HUES48 (cell line): Measurements from ENCODE around the gene ACTN3.
"Not testable (repeated sequence)": the region's sequence is repeated elsewhere in the genome, so short reads cannot be mapped to it uniquely, and the experiment has no call there.

Source experiments
- H3K27ac ChIP-seq: one replicate; pipeline ENCODE4 v1.7.0; 2013; ENCODE audit warnings: low read depth, low read length, inconsistent platforms
- H3K27me3 ChIP-seq: 2 replicates; pipeline ENCODE4 v1.6.1; 2013; ENCODE audit warnings: mild to moderate bottlenecking, low read length; ENCODE audit not compliant: control insufficient read depth, insufficient read depth
- H3K36me3 ChIP-seq: 2 replicates; pipeline ENCODE4 v1.6.1; 2013; ENCODE audit warnings: low read length; ENCODE audit not compliant: control insufficient read depth, insufficient read depth
- H3K4me1 ChIP-seq: 2 replicates; pipeline ENCODE4 v1.6.1; 2013; ENCODE audit warnings: mild to moderate bottlenecking, low read length; ENCODE audit not compliant: control insufficient read depth, insufficient read depth
- H3K4me3 ChIP-seq: 2 replicates; pipeline ENCODE4 v1.5.1; 2013; ENCODE audit warnings: mild to moderate bottlenecking, low read depth, low read length
- H3K9ac ChIP-seq: 2 replicates; pipeline ENCODE4 v1.6.1; 2013; ENCODE audit warnings: mild to moderate bottlenecking, low read depth, low read length, moderate library complexity
- H3K9me3 ChIP-seq: 2 replicates; pipeline ENCODE4 v1.6.1; 2013; ENCODE audit warnings: low read length; ENCODE audit not compliant: control insufficient read depth, insufficient read depth

The ACTN3 gene

GRCh38 chr11:66544952-66545351, 1.8 kb upstream of the ACTN3 start:
- H3K27ac ChIP-seq, H3K36me3 ChIP-seq, H3K9me3 ChIP-seq, H3K27me3 ChIP-seq: not testable (repeated sequence)
- peaks cover 18% of the 10 kb centered on the region; the same call in 1 of the 2 replicates for H3K4me1 ChIP-seq
- H3K4me3 ChIP-seq = peak overlapping the region; percentile 71; the same call in 1 of the 2 replicates
- H3K9ac ChIP-seq = 0 out of 2 replicates have a peak overlapping the region, but pooled peaks have one; percentile 39

- Histone ChIP-seq H3K9me3 (no peaks in the 10 kb centered on the region), H3K27ac (peak within 1 kb of the TSS; percentile 59), H3K4me1 (peaks cover 18% of the 10 kb centered on the region; the same call in 1 of the 2 replicates), H3K4me3 (peak within 1 kb of the TSS; percentile 71), H3K36me3 (no peaks in the 10 kb centered on the region; the same call in 1 of the 2 replicates), H3K9ac (peak within 1 kb of the TSS; percentile 39), H3K27me3 (no peaks in the 10 kb centered on the region; the same call in 1 of the 2 replicates)
Measured at GRCh38 chr11:66545701-66546367, 869 bp upstream of the ACTN3 start, which contains the start of gene ZDHHC24. TSS of gene ZDHHC24 (minus strand) at chr11:66546048. CDS start at chr11:66546003, 45 bp downstream.

- Histone ChIP-seq H3K27ac (peak overlapping the region; percentile 29), H3K27me3 (no peaks in the 10 kb centered on the region; the same call in 1 of the 2 replicates), H3K4me3 (peak overlapping the region; percentile 71), H3K9ac (no peak overlapping the region), H3K4me1 (peaks cover 18% of the 10 kb centered on the region; the same call in 1 of the 2 replicates), H3K9me3 (no peaks in the 10 kb centered on the region), H3K36me3 (no peaks in the 10 kb centered on the region)
Measured at GRCh38 chr11:66546966-66547661, 411 bp downstream of the ACTN3 start.

- Histone ChIP-seq H3K4me3 (peak overlapping the region; percentile 71; the same call in 1 of the 2 replicates), H3K9me3 (no peaks in the 10 kb centered on the region), H3K27ac (no peak overlapping the region), H3K9ac (no peak overlapping the region), H3K36me3 (no peaks in the 10 kb centered on the region), H3K27me3 (no peaks in the 10 kb centered on the region; the same call in 1 of the 2 replicates), H3K4me1 (peaks cover 18% of the 10 kb centered on the region; the same call in 1 of the 2 replicates)
Measured at GRCh38 chr11:66547662-66548009, 933 bp downstream of the ACTN3 start.

GRCh38 chr11:66548041-66548440, 1.3 kb downstream of the ACTN3 start:
- Histone ChIP-seq H3K36me3 (no peaks in the 10 kb centered on the region), H3K9ac (no peak overlapping the region), H3K9me3 (no peaks in the 10 kb centered on the region), H3K4me3 (peak overlapping the region; percentile 71; the same call in 1 of the 2 replicates), H3K27me3 (no peaks in the 10 kb centered on the region; the same call in 1 of the 2 replicates), H3K4me1 (peaks cover 18% of the 10 kb centered on the region; the same call in 1 of the 2 replicates), H3K27ac (no peak overlapping the region)

- Histone ChIP-seq H3K27me3 (no peaks in the 10 kb centered on the region; the same call in 1 of the 2 replicates), H3K4me3 (no peak overlapping the region), H3K9ac (no peak overlapping the region), H3K36me3 (no peaks in the 10 kb centered on the region), H3K9me3 (no peaks in the 10 kb centered on the region), H3K27ac (no peak overlapping the region), H3K4me1 (peaks cover 12% of the 10 kb centered on the region; the same call in 1 of the 2 replicates)
Measured at GRCh38 chr11:66548774-66549630, 2.3 kb downstream of the ACTN3 start.

GRCh38 chr11:66549696-66550095, 3.0 kb downstream of the ACTN3 start:
- Histone ChIP-seq H3K9me3 (no peaks in the 10 kb centered on the region), H3K27me3 (no peaks in the 10 kb centered on the region; the same call in 1 of the 2 replicates), H3K4me3 (no peak overlapping the region), H3K36me3 (no peaks in the 10 kb centered on the region), H3K27ac (no peak overlapping the region), H3K9ac (no peak overlapping the region), H3K4me1 (peaks cover 12% of the 10 kb centered on the region; the same call in 1 of the 2 replicates)

- no peaks in the 10 kb centered on the region; the same call in 1 of the 2 replicates for H3K36me3 ChIP-seq
- no peak overlapping the region for H3K27ac ChIP-seq
- no peak overlapping the region for H3K4me3 ChIP-seq
- no peaks in the 10 kb centered on the region for H3K9me3 ChIP-seq
- no peaks in the 10 kb centered on the region; the same call in 1 of the 2 replicates for H3K27me3 ChIP-seq
- H3K9ac ChIP-seq = no peak overlapping the region
- H3K4me1 ChIP-seq = peaks cover 9% of the 10 kb centered on the region; the same call in 1 of the 2 replicates
Measured at GRCh38 chr11:66550887-66551286, 4.2 kb downstream of the ACTN3 start.

GRCh38 chr11:66554602-66555001, 7.9 kb downstream of the ACTN3 start:
- Histone ChIP-seq H3K36me3 (peaks cover 13% of the 10 kb centered on the region; the same call in 1 of the 2 replicates), H3K27ac (no peak overlapping the region), H3K27me3 (no peaks in the 10 kb centered on the region; the same call in 1 of the 2 replicates), H3K4me3 (no peak overlapping the region), H3K4me1 (no peaks in the 10 kb centered on the region), H3K9ac (no peak overlapping the region), H3K9me3 (no peaks in the 10 kb centered on the region)

GRCh38 chr11:66555416-66555815, 8.7 kb downstream of the ACTN3 start:
- Histone ChIP-seq H3K36me3 (peaks cover 17% of the 10 kb centered on the region), H3K27ac (no peak overlapping the region), H3K9ac (no peak overlapping the region), H3K4me3 (no peak overlapping the region), H3K9me3 (no peaks in the 10 kb centered on the region), H3K27me3 (no peaks in the 10 kb centered on the region), H3K4me1 (no peaks in the 10 kb centered on the region)
